HEK293 (cell line): Measurements from ENCODE around the gene NAT8L.
A peak's percentile ranks its signal among the peaks of the same experiment; 100 is the strongest.

Experiments
- CTCF ChIA-PET: fragments of 350-600 bp; formaldehyde crosslinking; extraction: SDS; loops from one replicate; lab custom pipeline; 2021; ENCODE audit warnings: antibody characterized with exemption; lab: Yijun Ruan, JAX
- POLR2A ChIA-PET: fragments of 300-600 bp; formaldehyde crosslinking; extraction: SDS; loops from one replicate; lab custom pipeline; 2020; ENCODE audit warnings: antibody characterized with exemption, inconsistent platforms; lab: Yijun Ruan, JAX
- H3K27ac ChIP-seq: fragments of 200-500 bp; sonication (Bioruptor generic); 2 replicates; pipeline ENCODE4 v1.5.1; 2014; ENCODE audit warnings: low read depth, low read length, control low read depth, inconsistent platforms; ENCODE audit errors: extremely low read depth
- H3K36me3 ChIP-seq, 2 experiments: fragments of 200-500 bp in 1 of 2; sonication (Bioruptor generic) in 1 of 2; 1 replicate in 1 of 2; 2 replicates in 1 of 2; pipeline ENCODE4 v1.5.1; 2014 to 2017; ENCODE audit warnings: inconsistent platforms in 2 of 2, low read length in 2 of 2; ENCODE audit not compliant: control insufficient read depth in 2 of 2, insufficient read depth in 1 of 2
- H3K4me1 ChIP-seq: fragments of 200-500 bp; sonication (Bioruptor generic); 2 replicates; pipeline ENCODE4 v1.5.1; 2014; ENCODE audit warnings: mild to moderate bottlenecking, low read length, inconsistent platforms; ENCODE audit not compliant: control insufficient read depth, insufficient read depth
- H3K4me3 ChIP-seq: 2 replicates; pipeline ENCODE4 v1.5.1; 2011; ENCODE audit warnings: low read depth, mild to moderate bottlenecking, control low read depth, low read length, moderate library complexity
- H3K9me3 ChIP-seq: fragments of 200-500 bp; sonication (Bioruptor generic); 2 replicates; pipeline ENCODE4 v1.5.1; 2014; ENCODE audit warnings: low read depth, low read length, inconsistent platforms; ENCODE audit not compliant: control insufficient read depth, insufficient read depth
- EGR2 ChIP-seq: fragments of 450-650 bp; formaldehyde crosslinking; IDR thresholded peaks from 2 replicates; pipeline ENCODE4 v1.5.1; 2016; ENCODE audit warnings: low read depth, missing biosample characterization, missing genetic modification characterization
- ELK4 ChIP-seq: IDR thresholded peaks from 2 replicates; pipeline ENCODE4 v1.6.1; 2011; ENCODE audit warnings: mild to moderate bottlenecking, low read depth, low read length, borderline replicate concordance
- GLI2 ChIP-seq: fragments of 450-650 bp; formaldehyde crosslinking; IDR thresholded peaks from 2 replicates; pipeline ENCODE4; 2017; ENCODE audit warnings: missing biosample characterization, missing genetic modification characterization, low read depth, borderline replicate concordance
- HOXA7 ChIP-seq: sonication (generic); formaldehyde crosslinking; IDR thresholded peaks from 2 replicates; pipeline ENCODE4 v1.8.1; 2022; ENCODE audit warnings: missing genetic modification reagents, borderline replicate concordance
- KLF1 ChIP-seq: fragments of 450-650 bp; formaldehyde crosslinking; IDR thresholded peaks from 2 replicates; pipeline ENCODE4 v1.5.1; 2016; ENCODE audit warnings: missing biosample characterization, missing genetic modification characterization
- KLF8 ChIP-seq: fragments of 450-650 bp; formaldehyde crosslinking; IDR thresholded peaks from 2 replicates; pipeline ENCODE4 v1.5.1; 2016; ENCODE audit warnings: missing biosample characterization, missing genetic modification characterization
- KLF9 ChIP-seq: fragments of 450-650 bp; formaldehyde crosslinking; IDR thresholded peaks from 2 replicates; pipeline ENCODE4 v1.5.1; 2016; ENCODE audit warnings: missing biosample characterization, missing genetic modification characterization, low read depth
- SCRT1 ChIP-seq: fragments of 450-650 bp; formaldehyde crosslinking; IDR thresholded peaks from 2 replicates; pipeline ENCODE4 v1.5.1; 2016; ENCODE audit warnings: missing biosample characterization, missing genetic modification characterization, borderline replicate concordance
- SCRT2 ChIP-seq: fragments of 450-650 bp; formaldehyde crosslinking; IDR thresholded peaks from 2 replicates; pipeline ENCODE4 v1.5.1; 2016; ENCODE audit warnings: missing biosample characterization, missing genetic modification characterization
- TCF7L2 ChIP-seq: IDR thresholded peaks from 2 replicates; pipeline ENCODE4 v1.6.1; 2011; ENCODE audit warnings: low read depth, mild to moderate bottlenecking, inconsistent platforms, low read length, moderate library complexity, borderline replicate concordance
- YY2 ChIP-seq: fragments of 450-650 bp; formaldehyde crosslinking; IDR thresholded peaks from 2 replicates; pipeline ENCODE4 v1.5.1; 2016; ENCODE audit warnings: missing biosample characterization, missing genetic modification characterization
- ZBTB48 ChIP-seq: fragments of 450-650 bp; formaldehyde crosslinking; IDR thresholded peaks from 2 replicates; pipeline ENCODE4 v1.5.1; 2016; ENCODE audit warnings: missing biosample characterization, missing genetic modification characterization
- ZIC2 ChIP-seq: fragments of 450-650 bp; formaldehyde crosslinking; IDR thresholded peaks from 2 replicates; pipeline ENCODE4 v1.5.1; 2016; ENCODE audit warnings: missing biosample characterization, missing genetic modification characterization
- ZNF19 ChIP-seq: fragments of 450-650 bp; formaldehyde crosslinking; IDR thresholded peaks from 2 replicates; pipeline ENCODE4; 2016; ENCODE audit warnings: missing biosample characterization, missing genetic modification characterization, low read depth
- ZNF266 ChIP-seq: fragments of 450-650 bp; formaldehyde crosslinking; IDR thresholded peaks from 2 replicates; pipeline ENCODE4 v1.5.1; 2016; ENCODE audit warnings: missing biosample characterization, missing genetic modification characterization, low read depth
- ZNF350 ChIP-seq: fragments of 450-650 bp; formaldehyde crosslinking; IDR thresholded peaks from 2 replicates; pipeline ENCODE4 v1.5.0; 2017; ENCODE audit warnings: missing biosample characterization, mild to moderate bottlenecking, missing genetic modification characterization
- ZNF48 ChIP-seq: fragments of 450-650 bp; formaldehyde crosslinking; IDR thresholded peaks from 2 replicates; pipeline ENCODE4 v1.5.1; 2016; ENCODE audit warnings: missing biosample characterization, missing genetic modification characterization
- ZNF514 ChIP-seq: fragments of 450-650 bp; formaldehyde crosslinking; IDR thresholded peaks from 2 replicates; pipeline ENCODE4 v1.5.1; 2016; ENCODE audit warnings: missing biosample characterization, missing genetic modification characterization
- ZNF529 ChIP-seq: fragments of 450-650 bp; formaldehyde crosslinking; IDR thresholded peaks from 2 replicates; pipeline ENCODE4 v1.5.1; 2017; ENCODE audit warnings: missing genetic modification characterization, missing biosample characterization; ENCODE audit not compliant: insufficient replicate concordance
- ZNF548 ChIP-seq: fragments of 450-650 bp; formaldehyde crosslinking; IDR thresholded peaks from 2 replicates; pipeline ENCODE4 v1.5.1; 2016; ENCODE audit warnings: missing biosample characterization, missing genetic modification characterization
- ZNF623 ChIP-seq: fragments of 450-650 bp; formaldehyde crosslinking; IDR thresholded peaks from 2 replicates; pipeline ENCODE4 v1.5.1; 2016; ENCODE audit warnings: missing biosample characterization, missing genetic modification characterization
- ZNF629 ChIP-seq: fragments of 450-650 bp; formaldehyde crosslinking; IDR thresholded peaks from 2 replicates; pipeline ENCODE4 v1.5.1; 2017; ENCODE audit warnings: missing biosample characterization, missing genetic modification characterization
- ZNF747 ChIP-seq: fragments of 450-650 bp; formaldehyde crosslinking; IDR thresholded peaks from 2 replicates; pipeline ENCODE4 v1.5.1; 2016; ENCODE audit warnings: missing biosample characterization, missing genetic modification characterization
- ZNF776 ChIP-seq: fragments of 450-650 bp; formaldehyde crosslinking; IDR thresholded peaks from 2 replicates; pipeline ENCODE4 v1.5.0; 2017; ENCODE audit warnings: missing biosample characterization, missing genetic modification characterization, borderline replicate concordance
- ZSCAN16 ChIP-seq: fragments of 450-650 bp; formaldehyde crosslinking; IDR thresholded peaks from 2 replicates; pipeline ENCODE4 v1.5.1; 2016; ENCODE audit warnings: missing biosample characterization, missing genetic modification characterization
- ZSCAN30 ChIP-seq: fragments of 450-650 bp; IDR thresholded peaks from 2 replicates; pipeline ENCODE4 v1.5.1; 2018; ENCODE audit warnings: missing biosample characterization, mild to moderate bottlenecking, missing genetic modification characterization, moderate library complexity

NAT8L gene

GRCh38 chr4:2079926-2080325 lies 20.8 kb downstream of the NAT8L start:
- Histone ChIP-seq H3K4me1 (no peaks in the 10 kb centered on the region), H3K9me3 (no peaks in the 10 kb centered on the region), H3K36me3 (peaks cover 0 to 10% of the 10 kb centered on the region in 2 experiments; a peak in 1 of 3 replicates), H3K27ac (no peak overlapping the region), H3K4me3 (no peak overlapping the region)
- ChIA-PET CTCF (no interaction called here), POLR2A (no interaction called here)
- TF ChIP-seq ZNF266 (tag by site-specific recombination) = no peak
- TF ChIP-seq HOXA7 (CRISPR knock-in tag) = no peak
- TF ChIP-seq ZIC2 (tag by site-specific recombination) = no peak
- TF ChIP-seq ZSCAN30 (tag by site-specific recombination) = no peak
- no peak for TF ChIP-seq ZSCAN16 (tag by site-specific recombination)

- no peak for TF ChIP-seq KLF8
- no peak for TF ChIP-seq ZNF548 (tag by site-specific recombination)
- 0 out of 2 replicates have a peak, but pooled peaks have one; percentile 21 for TF ChIP-seq SCRT1 (tag by site-specific recombination)
- TF ChIP-seq ZNF514 (tag by site-specific recombination) = no peak
- TF ChIP-seq GLI2 (tag by site-specific recombination) = no peak
- TF ChIP-seq SCRT2 (tag by site-specific recombination) = peak; percentile 29; the same call in 1 of the 2 replicates
- H3K4me1 ChIP-seq = no peaks in the 10 kb centered on the region
- POLR2A ChIA-PET = no interaction called here
- H3K36me3 ChIP-seq = peaks cover 0 to 10% of the 10 kb centered on the region in 2 experiments; a peak in 1 of 3 replicates
- CTCF ChIA-PET = no interaction called here
- H3K27ac ChIP-seq = no peak overlapping the region
- H3K4me3 ChIP-seq = no peak overlapping the region
- H3K9me3 ChIP-seq = no peaks in the 10 kb centered on the region
Observed at GRCh38 chr4:2080429-2081300, 21.5 kb downstream of the NAT8L start.

GRCh38 chr4:2081540-2081939 lies 22.4 kb downstream of the NAT8L start:
- TF ChIP-seq YY2 (tag by site-specific recombination) = no peak
- TF ChIP-seq KLF1 (tag by site-specific recombination) = no peak
- TF ChIP-seq ZNF776 (tag by site-specific recombination) = no peak
- TF ChIP-seq ZNF48 = no peak
- TF ChIP-seq ZNF19 (tag by site-specific recombination) = no peak
- TF ChIP-seq KLF9 (tag by site-specific recombination) = no peak
- no peak for TF ChIP-seq ZBTB48 (tag by site-specific recombination)
- TF ChIP-seq EGR2 (tag by site-specific recombination) = no peak
- no peak for TF ChIP-seq TCF7L2
- TF ChIP-seq ZNF629 (tag by site-specific recombination) = no peak
- TF ChIP-seq ZNF623 (tag by site-specific recombination) = no peak
- TF ChIP-seq ELK4 = no peak
- TF ChIP-seq SCRT1 (tag by site-specific recombination) = no peak
- TF ChIP-seq ZNF350 (tag by site-specific recombination) = no peak
- TF ChIP-seq ZNF529 (tag by site-specific recombination) = no peak
- no peak for TF ChIP-seq ZNF747
- Histone ChIP-seq H3K4me3 (no peak overlapping the region), H3K36me3 (peaks cover 0 to 10% of the 10 kb centered on the region in 2 experiments; a peak in 1 of 3 replicates), H3K4me1 (no peaks in the 10 kb centered on the region), H3K9me3 (no peaks in the 10 kb centered on the region), H3K27ac (no peak overlapping the region)
- ChIA-PET CTCF (no interaction called here), POLR2A (no interaction called here)
